NCI-H1436 treated with DMSO at 0.1 percent for 48 hours (cell line): ENCODE measurements around the gene CD247.

Experiments
- DNase-seq: peaks from one replicate; lab custom pipeline; 2025; lab: John Stamatoyannopoulos, UW

CD247 gene

DNA sequence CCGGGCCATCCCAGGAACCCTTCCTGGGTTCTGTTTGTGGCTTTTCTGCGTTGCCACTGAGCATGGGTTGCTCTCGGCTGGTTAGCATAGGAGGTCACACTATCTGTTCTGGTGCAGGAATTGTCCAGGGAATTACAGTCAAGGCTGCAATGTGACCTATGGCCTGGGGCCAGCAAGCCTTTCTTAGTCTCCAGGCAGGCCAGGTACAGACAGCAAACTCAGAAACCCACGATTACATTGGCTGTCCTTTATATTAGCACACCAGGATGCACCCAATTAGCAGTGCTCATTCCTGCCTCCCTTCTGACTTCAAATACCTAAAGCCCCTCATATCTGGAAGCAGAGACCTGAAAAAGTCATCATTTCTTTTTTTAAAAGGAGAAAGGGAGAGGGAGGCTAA, 55.2 kb downstream of the CD247 start:
- no peak for DNase-seq

DNA sequence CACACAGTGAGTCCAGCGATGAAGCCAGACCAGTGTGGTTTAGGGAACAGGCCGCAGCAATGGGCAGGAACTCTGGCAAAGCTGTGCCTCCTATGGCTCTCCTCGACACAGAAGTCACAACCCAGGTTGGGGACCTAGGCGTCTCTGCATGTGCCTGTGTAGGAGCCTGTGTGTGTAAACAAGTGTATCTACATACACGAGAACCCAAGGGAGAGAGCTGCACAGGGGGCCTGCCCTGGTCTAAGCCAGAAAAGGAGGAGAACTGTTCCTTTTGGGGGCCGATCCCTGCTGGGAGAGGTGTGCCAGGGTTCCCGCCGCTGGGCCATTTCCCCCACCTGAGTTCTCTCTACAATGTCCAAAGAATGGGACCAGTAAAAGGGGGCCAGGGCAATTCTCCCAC, 56.0 kb downstream of the CD247 start:
- no peak for DNase-seq

DNA sequence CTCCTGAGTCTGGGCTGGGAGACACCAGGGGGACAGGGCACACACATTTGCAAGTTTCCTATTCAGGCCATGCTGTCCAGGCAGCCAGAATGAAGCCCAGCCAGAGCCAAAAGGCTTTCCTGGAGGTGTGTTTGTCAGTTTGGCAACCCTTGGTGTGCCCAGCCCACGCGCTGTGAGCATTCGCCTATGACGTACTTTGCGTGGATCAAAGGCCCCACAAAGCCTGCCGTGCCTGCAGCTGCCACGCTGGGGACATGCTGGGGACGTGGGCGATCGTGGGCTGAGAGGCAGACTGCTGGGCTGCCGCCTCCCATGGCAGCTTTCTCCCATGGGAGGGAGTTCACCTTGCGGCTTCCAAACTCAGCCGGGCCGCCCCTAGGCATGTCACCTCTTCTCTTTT, 57.5 kb downstream of the CD247 start:
- DNase-seq, result no peak

DNA sequence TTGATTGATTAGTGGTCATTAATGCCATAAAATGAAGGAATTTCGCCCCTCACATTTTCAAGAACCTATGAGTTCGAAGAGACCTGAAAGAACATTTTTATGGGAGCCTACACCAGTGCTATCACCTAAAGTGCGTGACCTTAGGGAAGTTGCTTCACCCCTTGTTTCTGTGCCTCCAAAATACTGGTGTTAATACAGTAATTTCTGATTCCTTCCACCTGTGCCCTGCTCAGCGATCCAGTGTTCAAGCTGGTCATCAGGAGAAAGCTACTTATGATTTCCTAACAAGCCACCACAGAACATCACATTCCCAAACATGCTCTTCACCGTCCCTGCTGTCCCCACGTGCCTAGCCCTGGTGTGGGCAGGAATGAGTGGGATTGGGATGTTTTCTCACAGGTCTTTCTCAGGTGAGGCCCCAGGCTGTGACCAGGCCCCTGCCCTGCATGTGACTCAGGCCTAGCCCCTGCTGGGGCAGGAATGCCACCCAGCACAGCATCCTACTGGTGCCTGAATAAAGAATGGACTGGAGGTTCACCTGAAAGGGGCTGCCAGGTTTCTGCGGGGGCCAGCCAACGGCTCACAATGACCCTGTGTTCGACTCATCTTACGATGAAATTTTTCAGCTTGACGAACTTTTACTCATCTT, 60.3 kb downstream of the CD247 start:
- DNase-seq, result no peak

DNA sequence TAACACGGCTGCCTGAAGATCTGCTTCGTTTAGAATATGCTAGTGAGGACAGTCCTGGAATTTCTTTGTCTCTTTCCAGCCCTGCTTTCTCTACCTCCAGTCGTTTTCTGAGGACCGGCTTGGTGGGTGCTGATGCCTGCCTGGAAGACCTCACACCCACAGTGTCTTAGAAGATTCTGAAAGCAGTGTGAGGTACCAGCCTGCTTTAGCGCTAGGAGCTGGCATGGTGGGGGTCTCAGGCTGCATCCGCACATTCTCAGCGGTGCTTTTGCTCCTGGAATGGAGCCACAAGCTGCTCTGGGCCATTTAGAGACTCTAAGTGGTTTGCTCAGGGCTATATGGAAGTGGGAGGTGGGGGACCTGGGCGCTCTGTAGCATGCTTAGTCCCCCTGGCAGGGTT, 61.4 kb downstream of the CD247 start:
- no peak for DNase-seq

DNA sequence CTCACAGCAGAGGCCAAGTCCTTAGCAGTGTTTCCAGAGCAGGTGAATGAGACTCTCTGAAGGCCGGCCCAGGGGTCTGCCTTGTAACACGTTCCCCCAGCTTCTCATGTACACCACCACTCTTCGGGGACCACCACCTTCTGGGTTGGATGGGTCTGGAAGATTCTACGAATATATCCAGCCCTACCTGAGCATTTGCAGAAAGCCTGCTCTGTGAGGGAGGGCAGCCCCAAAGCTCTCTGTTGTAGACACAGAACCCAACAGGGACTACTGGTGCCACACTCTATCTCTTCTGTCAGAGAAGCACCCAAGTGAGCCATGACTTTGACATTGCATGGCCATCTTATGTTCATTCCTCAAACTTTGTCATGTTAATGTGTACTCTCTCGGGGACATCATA, 61.8 kb downstream of the CD247 start:
- no peak for DNase-seq

DNA sequence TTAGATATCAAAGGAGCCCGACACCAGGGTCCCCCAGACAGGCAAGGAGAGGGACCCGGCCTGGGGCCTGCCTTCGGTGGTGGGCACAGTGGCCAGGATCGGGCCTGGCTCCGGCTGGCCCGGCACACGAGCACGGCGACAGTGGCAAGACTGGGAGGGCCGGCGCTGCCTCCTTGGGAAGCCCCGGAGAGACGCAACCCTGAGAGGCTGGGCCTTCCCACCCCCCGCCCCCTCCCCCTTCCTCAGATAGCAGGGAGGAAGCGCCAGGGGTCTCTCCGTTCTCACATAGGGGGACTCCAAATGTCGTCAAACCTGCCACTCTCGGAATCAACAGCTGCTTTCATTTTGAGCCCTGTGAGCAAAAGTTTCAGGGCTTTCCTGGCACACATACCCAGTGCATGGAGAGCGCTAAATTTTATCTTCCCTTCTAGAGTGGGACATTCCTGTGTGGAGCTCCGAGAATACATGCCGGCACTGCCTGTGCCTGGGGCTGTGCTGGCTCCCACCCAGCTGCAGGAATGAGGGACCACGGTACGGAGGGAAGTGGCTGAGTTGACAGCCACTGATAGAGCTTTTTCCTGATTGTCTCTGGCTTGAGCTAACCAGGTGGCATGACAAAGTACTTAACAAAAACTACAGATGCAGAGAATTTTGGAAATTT, 62.4 kb downstream of the CD247 start:
- DNase-seq, result no peak

DNA sequence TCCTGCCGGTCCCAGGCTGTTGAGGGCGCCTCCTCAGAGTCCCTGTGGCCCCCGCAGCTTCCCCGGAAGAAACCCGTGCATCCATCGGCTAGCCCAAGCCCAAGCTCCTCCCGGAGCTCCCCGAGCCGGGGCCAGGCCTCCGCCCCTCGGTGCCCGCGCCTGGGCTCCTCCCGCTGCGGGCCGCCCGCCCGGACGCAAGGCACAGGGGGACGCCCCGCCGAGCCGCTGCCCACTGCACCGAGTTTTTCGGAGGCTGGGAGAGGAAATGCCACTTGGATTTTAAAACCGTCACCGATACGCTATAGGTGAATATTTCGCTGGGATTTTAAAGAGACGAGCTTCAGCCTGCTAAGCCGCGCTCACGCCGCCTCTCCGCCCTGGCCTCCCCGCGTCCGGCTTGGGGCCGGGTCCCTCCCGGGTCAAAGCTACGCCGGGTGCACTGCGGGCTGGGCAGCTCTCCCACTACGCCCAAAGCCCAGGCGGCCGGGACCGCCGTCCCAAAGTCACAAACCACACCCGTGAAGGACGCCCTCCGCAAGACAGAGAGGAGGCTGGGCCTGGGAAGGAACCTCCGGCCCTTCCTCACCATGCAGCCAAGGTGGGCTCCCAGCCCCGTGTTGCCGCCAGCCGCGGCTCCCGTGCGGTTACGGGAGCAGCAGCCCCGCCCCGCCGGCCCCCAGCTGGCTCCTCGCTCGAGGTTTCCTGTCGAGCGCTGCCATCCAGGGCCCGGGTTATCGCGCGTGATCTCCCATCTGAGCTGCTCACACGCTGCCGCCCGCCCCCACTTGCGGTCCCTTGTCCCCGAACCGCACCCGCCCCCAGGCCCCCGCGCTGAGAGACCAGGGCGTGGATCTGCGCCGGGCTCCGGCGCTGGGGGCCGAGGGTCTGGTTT, 63.2 kb downstream of the CD247 start:
- DNase-seq, result no peak

DNA sequence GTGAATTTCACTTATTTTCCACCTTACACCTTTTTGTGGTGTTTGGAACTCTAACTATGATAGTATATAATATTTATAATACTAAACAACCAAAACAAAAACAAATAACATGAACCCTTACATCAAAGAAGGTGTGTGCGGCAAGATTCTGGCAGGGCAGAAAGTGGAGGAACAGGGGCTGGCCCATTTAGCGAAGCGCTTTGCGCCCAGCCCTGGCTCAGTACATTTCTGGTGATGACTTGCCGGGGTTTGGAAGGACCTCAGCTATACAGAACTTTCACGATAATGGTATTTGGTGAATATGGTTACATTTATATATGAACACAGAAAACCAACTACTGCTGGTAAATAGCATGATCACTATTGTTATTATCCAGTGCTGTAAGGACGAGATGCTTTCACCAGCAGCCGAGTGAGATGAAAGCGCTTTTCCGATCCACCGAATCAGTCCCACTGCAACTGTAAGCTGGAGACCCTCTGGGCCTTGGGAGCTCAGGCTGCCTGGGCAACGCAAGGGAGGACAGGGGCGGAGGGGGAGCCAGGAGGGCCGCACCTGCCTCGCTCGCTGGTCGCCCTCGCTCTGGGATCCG, 63.9 kb downstream of the CD247 start:
- no peak for DNase-seq

DNA sequence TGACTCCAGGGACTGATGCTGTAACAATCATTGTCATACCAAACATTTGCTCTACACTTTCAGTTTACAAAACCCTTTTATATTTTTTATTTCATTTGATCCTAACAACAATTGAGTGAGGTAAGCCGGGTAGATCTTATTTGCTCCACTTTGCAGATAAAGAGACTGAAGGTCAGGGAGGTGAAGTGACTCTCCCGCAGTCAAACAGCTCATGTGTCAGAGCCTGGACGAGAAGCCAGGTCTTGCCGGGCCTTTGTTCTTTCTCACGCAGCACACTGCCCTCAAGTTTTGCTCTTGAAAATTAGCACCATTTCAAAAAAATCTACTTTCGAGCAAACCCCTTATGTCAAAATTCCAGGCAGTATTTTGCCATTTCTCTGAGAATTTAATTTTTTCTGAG, 65.2 kb downstream of the CD247 start:
- no peak for DNase-seq

DNA sequence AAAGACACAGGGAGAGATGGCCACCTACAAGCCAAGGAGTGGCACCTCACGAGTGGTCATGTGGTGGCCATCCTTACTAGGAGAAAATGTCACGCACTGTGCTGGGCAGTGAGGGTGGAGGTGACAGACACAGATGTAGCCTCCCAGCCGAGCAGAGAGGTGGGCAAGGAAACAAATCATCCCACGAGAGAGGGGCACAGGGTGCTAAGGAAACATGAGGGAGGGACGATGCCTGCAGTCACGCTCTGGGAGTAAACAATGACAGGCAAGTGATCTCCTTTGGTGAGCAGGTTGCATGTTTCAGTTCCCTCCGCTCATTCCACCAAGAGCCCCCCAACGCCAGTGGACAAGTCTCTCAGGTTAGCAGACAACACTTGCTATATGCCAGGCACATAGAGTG, 65.8 kb downstream of the CD247 start:
- no peak for DNase-seq

DNA sequence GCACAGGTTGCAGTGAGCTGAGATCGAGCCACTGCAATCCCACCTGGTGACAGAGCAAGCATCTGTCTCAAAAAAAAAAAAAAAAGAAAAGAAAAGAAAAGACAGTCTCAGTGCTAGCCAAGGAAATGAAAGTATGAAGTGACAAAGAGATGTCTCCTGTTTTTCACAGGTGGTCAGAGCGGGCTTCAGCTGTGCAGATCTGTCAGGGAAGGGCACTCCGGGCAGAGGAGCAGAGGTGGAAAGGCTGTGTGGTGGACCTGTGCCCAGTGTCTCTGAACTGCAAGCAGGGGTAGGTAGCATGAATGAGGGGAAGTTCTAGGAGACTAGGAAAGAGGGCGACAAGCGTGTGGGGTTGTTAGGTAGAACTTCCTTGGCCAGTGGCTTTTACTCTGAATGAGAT, 67.5 kb downstream of the CD247 start:
- DNase-seq, result no peak

DNA sequence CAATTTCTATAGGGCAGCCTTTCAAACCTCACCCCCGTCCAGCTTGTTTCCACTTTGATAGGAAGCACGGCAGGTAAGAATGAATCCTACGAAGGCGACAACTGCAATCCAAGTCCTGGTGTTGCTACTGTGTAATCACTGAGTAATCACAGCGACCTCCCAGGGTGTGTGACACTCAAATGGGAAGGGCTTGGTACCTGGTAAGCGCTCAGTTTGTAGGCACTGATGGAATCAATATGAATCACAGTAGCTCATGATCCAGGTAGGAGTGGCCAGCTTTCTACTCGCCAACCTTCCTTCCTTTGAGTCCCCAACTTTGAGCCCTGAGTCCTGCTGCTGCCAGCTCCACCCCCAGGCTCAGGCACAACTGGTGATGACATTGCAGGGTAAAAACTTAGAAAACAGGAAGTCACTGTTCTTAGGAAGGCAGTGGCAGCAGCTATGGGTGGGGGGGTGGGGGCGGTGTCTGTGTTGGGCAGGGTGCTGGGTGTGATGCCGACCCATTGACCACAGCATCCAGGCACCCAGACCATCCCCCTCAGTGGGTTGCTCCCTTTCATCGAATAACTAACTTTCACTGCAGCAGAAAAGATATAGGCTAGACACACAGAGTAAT, 70.7 kb downstream of the CD247 start:
- DNase-seq, result no peak

DNA sequence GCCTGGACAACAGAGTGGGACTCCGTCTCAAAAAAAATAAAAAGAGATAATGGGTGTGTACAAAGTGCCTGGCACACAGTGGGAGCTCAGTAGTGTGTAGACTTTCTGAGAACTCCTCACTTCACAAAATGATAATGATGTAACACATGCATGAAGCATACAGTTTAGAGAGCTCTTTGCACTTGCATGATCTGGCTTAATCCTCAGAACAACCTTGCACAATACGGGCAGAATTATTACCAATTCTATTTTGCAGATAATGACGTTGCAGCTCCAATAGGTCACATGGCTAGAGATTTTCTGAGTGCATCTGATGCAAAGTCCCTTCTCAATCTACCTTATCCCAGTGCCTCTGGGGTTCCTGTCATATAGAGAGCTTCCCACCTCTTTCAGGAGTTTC, 71.4 kb downstream of the CD247 start:
- DNase-seq, result no peak

DNA sequence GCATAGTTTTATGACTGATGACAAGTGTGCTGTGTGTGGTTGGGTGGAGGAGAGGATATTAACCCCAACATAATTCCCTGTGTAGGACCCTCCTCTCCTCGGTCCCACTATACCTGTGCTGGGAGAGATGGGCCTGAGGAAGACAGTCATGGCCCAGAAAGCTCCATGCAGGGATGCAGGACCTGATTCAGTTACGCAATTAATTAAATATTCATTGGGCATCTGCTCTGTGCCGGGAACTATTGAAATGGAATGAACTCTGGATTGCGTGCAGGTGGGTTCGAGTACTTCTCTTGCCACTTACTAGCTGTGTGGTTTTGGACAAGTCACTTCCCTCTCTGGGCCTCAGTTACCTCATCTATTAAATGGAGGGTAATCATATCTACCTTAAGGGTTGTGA, 74.6 kb downstream of the CD247 start:
- no peak for DNase-seq

DNA sequence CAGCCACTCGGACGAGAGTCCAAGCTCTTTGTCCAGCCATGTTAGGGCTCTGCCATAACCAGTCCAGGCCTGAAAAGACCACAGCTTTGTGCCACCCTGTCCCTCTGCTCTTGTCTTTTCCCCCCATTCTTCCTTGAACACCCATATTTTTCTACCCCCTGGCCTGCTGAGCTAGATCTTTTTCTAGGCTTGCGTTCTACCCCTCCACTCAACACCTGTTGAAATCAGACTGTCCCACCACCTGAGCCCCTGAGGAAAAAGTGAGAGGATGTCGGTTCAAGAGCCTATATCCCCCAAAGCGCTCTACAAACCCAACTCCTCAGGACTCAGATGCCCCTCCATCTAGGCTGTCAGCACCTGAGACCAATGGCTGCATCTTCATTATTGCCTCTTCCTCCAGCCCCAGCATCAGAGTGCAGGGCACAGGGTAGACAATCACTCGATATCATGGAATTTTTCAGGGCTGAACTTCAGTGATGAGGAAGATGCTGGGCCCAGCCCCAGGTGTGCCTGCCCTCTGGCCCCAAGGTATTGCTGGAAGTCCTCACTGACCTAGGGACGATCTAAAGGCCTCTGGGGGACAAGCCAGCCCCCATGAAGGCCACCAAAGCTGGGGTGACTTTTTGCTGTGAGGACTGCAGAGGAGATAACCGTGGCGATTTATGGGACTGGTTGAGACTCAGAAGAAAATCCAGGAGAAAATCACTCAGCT, 75.3 kb downstream of the CD247 start:
- DNase-seq, result no peak

DNA sequence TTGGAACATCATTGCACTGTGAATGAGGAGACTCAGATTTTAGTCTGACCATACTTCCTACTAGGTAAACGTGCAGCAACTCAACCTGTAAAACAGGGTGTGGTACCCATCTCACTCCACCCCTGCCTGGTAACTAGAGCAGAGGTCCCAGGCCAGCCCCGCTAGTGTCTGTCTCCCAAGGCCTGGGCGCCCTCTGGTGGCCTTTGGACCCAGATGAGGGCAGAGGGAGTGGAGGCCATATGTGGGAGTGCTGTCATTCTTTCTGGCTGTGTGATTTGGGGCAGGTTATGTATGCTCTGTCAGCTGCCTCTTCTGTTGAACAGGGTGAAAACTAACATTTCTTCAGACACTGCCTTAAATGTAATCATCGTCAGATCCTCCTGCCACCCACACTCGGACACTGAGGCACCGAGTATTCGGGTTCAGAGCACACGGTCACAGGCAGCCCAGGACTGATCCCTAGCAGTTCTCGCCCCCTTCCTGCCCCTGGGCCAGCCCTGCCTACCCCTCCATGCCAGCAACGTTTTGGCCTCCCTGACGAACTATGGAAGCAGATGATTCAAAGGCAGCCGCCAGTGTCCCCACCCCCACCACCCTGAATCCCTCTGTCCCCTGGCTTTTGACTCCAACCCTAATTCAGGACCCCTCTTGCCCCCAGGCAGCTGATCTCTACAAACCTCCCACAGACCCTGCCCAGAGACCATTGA, 76.0 kb downstream of the CD247 start:
- DNase-seq, result peak; percentile 9

DNA sequence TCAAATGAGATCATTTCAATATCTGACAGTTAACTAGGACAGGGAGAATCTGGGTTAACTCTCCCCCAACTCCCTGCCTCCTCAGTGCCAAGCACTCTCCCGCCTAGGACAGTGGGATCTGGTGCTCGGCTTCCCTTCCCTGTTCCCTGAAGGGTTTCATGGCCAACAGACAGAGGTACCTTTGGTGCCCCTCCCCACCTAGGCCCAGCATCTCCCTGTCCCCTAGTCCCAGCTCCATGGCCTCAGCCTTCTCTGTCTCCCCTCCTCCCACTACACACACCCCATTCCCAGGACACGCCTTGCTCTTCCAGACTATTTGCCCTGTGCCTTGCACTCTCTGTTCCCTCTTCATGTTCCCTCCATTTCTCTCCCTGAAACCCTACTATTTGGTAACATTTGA, 77.1 kb downstream of the CD247 start:
- no peak for DNase-seq

DNA sequence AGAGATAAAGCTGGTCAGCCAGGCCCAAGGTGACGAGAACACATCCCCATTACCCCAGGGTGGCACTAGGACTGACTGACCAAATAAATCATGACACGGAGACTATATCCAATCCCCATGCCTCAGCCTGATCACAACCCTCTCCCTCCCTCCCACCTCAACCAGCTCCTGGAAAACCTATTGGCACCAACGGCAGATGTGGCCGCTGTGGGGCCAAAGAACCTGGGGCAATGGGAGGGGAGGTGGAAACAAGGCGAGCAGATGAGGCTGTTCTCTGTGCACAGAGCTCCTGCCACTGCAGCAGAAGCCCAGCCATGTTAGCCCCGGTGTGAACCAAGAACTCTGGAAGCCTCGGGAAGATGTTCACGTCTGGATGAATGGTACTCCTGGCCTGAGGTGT, 77.6 kb downstream of the CD247 start:
- no peak for DNase-seq

DNA sequence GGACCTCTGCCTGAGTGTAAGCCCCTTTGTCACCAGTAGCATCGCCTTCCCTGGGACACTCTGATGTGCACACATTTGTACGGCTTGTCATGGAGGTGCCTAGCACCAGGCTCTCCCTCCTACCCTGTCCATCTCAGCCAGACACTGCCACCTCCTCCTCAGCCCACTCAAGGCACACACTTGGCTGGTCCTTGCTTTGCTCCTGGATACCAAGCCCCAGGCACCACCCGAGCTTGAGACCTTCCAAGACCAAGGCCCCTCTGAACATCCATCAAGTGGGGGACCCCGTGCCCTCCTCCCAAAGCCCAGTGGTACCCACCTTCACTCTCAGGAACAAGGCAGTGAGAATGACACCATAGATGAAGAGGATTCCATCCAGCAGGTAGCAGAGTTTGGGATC, 78.0 kb downstream of the CD247 start:
- no peak for DNase-seq
